Stimulated activated CD4-positive, alpha-beta T cell treated with anti-CD3 and anti-CD28 coated beads, Interleukin-1b, Interleukin-23, amount 100 ng/mL, for 24 hours (primary cell): ENCODE measurements around the gene ZNF462.

Experiments
- DNase-seq, 4 experiments: peaks; one replicate each; pipeline ENCODE4 v3.0.0-alpha.2; 2020; ENCODE audit warnings: low read depth in 4 of 4, low spot score in 1 of 4

ZNF462 gene

GRCh38 chr9:107054146-107054545 lies 191.2 kb downstream of the ZNF462 start:
- no peak for DNase-seq

- DNase-seq, result no peak
Observed at GRCh38 chr9:107059220-107059619, 196.3 kb downstream of the ZNF462 start.

GRCh38 chr9:107060062-107060461 lies 197.1 kb downstream of the ZNF462 start:
- no peak for DNase-seq
